Mucosa of descending colon (tissue), 3 donors: Measurements from ENCODE around the gene ENTPD6. TPM values are rescaled to one million over a fixed set of nuclear protein-coding genes. Genes with fewer than 3 reads are reported as not detected.

Experiments
- ATAC-seq: fragments of 200-7000 bp; cut with Tn5 transposase; one replicate; pipeline ENCODE4 v1.9.1; 2020; ENCODE audit warnings: mild to moderate bottlenecking, moderate library complexity
- DNase-seq, 3 donors: peaks; one replicate each; pipeline ENCODE4 v3.0.0-alpha.2; 2020
- H3K36me3 ChIP-seq: fragments of 200-600 bp; one replicate; pipeline ENCODE4 v1.8.0; 2021; ENCODE audit warnings: low read depth, mild to moderate bottlenecking
- H3K4me1 ChIP-seq: fragments of 200-600 bp; one replicate; pipeline ENCODE4 v1.8.0; 2021; ENCODE audit warnings: low read depth, mild to moderate bottlenecking
- H3K4me3 ChIP-seq: fragments of 200-600 bp; one replicate; pipeline ENCODE4 v1.8.0; 2021; ENCODE audit warnings: mild to moderate bottlenecking
- H3K9me3 ChIP-seq: fragments of 200-600 bp; one replicate; pipeline ENCODE4 v1.8.0; 2021; ENCODE audit warnings: mild to moderate bottlenecking
- intact Hi-C, 2 donors: fragments of 100-400 bp; cut with DNase I in 1 of 2; cut with micrococcal nuclease in 1 of 2; formaldehyde crosslinking; loops; one replicate each; pipeline versions ENCODE4 v1.11.0 to v1.11.1; 2022; cut with DNase I, micrococcal nuclease
- total RNA-seq, 3 donors: library from RNA; stranded (reverse); fragmentation: NEBNext Ultra II Directional in 2 of 3; extraction: Animal tissue kit (Norgen Biotek cat#: 25700) in 2 of 3; gene quantifications; one replicate each; pipeline versions ENCODE4 v1.2.1 to v1.2.4, GENCODE V29; 2021 to 2023
- TF ChIP-seq, protein P1 (sequence below): fragments of 200-600 bp; IDR thresholded peaks from one replicate; pipeline ENCODE4 v1.8.0; 2022; ENCODE audit warnings: antibody characterized with exemption, mild to moderate bottlenecking
- donor health status: DM: no; HTN: no; CAD: no; lungs with moderate emphysema.
- donor health status: DM: no; HTN: no; CAD: no.
- donor health status: DM: no; HTN: yes; CAD: no.

The ENTPD6 gene
- total RNA-seq, 3 donors from 2014 or later: 114 to 191 (median 140) TPM

DNA sequence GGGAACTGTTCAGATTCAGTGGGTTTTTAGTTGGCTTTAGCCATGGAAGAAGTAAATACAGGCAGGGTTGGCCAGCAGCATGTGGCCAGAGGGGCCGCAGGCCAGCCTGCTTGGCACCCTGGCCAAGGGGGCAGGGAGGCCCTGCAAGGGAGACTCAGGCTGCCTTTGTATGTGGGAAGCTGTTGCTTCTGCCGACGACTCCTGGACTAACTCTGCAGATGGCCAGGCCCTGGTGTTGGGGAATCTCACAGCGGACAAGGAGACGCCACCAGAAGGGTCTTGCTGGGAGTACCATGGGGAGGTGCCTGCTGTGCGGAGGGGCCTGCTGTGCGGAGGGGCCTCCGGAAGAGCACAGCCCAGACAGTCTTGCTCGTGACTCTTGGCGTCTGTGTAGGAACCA, 77.5 kb downstream of the ENTPD6 start:
- DNase-seq (no peak), ATAC-seq (no peak)
- H3K4me1 ChIP-seq: no peaks in the 10 kb centered on the region
- TF ChIP-seq, protein P1, sequence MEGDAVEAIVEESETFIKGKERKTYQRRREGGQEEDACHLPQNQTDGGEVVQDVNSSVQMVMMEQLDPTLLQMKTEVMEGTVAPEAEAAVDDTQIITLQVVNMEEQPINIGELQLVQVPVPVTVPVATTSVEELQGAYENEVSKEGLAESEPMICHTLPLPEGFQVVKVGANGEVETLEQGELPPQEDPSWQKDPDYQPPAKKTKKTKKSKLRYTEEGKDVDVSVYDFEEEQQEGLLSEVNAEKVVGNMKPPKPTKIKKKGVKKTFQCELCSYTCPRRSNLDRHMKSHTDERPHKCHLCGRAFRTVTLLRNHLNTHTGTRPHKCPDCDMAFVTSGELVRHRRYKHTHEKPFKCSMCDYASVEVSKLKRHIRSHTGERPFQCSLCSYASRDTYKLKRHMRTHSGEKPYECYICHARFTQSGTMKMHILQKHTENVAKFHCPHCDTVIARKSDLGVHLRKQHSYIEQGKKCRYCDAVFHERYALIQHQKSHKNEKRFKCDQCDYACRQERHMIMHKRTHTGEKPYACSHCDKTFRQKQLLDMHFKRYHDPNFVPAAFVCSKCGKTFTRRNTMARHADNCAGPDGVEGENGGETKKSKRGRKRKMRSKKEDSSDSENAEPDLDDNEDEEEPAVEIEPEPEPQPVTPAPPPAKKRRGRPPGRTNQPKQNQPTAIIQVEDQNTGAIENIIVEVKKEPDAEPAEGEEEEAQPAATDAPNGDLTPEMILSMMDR: no peak
- no peaks in the 10 kb centered on the region for H3K9me3 ChIP-seq
- peaks cover 26% of the 10 kb centered on the region for H3K36me3 ChIP-seq
- no peak overlapping the region for H3K4me3 ChIP-seq
- intact Hi-C loops: no loop called here

DNA sequence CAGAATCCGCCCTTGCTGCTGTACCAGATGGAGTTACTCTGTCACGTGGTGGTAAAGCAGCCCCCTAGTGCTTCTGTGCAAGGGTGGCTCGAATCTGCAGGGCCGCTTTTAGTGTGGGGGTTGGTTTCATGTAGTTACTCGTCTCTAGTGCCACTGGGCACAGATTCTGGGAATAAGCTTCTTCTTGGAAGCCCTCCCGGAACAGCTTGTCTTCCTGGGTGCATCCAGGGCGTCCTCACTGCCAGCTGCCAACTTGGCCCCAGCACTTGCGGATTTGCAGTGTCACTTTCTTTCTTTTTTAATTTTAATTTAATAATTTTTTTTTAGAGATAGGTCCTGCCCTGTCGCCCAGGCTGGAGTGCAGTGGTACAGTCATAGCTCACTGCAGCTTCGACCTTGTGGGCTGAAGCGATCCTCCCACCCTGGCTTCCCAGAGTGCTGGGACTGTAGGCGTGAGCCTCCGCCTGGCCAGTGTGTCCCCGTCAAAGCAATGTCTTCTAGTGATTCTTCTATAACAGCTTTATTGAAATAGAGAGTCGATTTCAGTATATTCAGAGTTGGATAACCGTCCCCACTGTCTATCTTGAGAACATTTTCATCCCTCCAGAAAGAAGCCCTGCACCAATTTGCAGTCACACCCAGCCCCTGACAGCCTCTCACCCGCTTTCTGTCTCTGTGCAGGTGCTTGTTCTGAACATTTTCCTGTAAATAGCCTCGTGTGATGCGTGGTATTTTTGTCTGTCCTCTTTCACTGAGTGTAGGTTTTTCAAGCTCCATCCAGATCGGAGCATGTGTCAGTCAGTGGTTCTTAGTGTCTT, 78.2 kb downstream of the ENTPD6 start:
- TF ChIP-seq, protein P1: no peak
- ATAC-seq (no peak), DNase-seq (no peak)
- Histone ChIP-seq H3K9me3 (no peaks in the 10 kb centered on the region), H3K4me3 (no peak overlapping the region), H3K4me1 (no peaks in the 10 kb centered on the region), H3K36me3 (peaks cover 26% of the 10 kb centered on the region)
- intact Hi-C loops: no loop called here

DNA sequence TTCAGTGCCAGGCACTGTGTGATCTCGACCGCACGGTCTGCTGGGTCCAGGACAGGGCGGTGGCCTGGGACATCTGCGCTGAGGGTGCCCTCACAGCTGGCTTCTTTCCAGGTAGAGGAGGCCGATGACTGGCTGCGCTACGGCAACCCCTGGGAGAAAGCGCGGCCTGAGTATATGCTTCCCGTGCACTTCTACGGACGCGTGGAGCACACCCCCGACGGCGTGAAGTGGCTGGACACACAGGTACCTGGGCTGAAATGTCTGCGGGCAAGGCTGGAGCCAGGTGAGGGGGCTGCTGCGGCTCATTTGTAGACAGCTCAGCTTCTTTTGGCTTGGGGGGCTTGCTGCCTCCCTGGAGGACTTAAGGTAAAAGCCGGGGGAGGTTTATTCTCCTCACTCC, 79.0 kb downstream of the ENTPD6 start:
- ATAC-seq (no peak), DNase-seq (peak in 2 of 3 donors; percentile 20 to 38)
- Histone ChIP-seq H3K4me1 (no peaks in the 10 kb centered on the region), H3K4me3 (no peak overlapping the region), H3K36me3 (peaks cover 26% of the 10 kb centered on the region), H3K9me3 (no peaks in the 10 kb centered on the region)
- TF ChIP-seq, protein P1: no peak
- intact Hi-C loops: no loop called here

DNA sequence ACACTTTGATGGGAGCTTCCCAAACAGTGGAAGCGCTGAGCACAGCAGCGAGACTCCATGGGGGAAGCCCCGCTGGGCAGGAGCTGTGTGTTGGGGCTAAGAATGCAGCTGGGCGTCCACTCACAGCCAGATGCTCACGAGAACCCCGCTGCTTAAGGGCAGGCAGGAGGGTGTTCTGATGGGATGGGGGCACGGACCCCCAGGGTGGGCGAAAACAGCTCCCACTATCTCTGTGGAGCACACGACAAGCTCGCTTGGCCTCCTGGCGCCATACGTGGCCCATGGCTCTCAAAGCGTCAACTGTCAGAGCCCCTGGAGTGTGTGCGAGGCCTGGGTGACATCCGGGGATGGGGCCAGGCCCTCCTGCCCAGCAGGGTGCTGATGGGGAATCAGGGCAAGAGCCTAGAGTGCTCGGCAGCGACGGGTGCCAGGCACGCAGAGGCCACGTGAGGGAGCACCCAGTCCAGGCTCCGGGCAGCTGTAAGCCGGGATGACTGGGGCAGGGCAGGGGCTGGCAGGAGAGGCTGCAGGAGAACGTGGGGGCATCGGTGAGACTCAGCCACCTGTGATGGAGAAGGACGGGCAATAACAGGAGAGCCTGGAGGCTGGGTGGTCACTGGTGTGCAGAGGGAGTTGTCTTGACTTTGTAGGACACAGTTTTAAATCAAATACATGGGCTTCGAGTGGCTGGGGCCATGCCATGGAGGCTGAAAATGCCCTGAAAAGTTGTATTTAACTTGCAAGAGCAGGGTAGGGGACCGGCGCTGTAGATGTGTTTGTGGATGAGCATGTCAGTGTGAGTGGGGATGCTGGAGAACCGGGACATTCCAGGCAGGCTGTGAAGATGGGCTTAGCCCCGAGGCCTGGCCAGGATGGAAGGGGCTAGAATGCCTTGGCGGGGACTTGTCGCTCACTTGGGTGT, 79.6 kb downstream of the ENTPD6 start:
- TF ChIP-seq, protein P1: no peak
- Histone ChIP-seq H3K9me3 (no peaks in the 10 kb centered on the region), H3K36me3 (peaks cover 26% of the 10 kb centered on the region), H3K4me3 (no peak overlapping the region), H3K4me1 (no peaks in the 10 kb centered on the region)
- ATAC-seq (no peak), DNase-seq (peak in 1 of 3 donors; percentile 45)
- intact Hi-C loops: no loop called here

DNA sequence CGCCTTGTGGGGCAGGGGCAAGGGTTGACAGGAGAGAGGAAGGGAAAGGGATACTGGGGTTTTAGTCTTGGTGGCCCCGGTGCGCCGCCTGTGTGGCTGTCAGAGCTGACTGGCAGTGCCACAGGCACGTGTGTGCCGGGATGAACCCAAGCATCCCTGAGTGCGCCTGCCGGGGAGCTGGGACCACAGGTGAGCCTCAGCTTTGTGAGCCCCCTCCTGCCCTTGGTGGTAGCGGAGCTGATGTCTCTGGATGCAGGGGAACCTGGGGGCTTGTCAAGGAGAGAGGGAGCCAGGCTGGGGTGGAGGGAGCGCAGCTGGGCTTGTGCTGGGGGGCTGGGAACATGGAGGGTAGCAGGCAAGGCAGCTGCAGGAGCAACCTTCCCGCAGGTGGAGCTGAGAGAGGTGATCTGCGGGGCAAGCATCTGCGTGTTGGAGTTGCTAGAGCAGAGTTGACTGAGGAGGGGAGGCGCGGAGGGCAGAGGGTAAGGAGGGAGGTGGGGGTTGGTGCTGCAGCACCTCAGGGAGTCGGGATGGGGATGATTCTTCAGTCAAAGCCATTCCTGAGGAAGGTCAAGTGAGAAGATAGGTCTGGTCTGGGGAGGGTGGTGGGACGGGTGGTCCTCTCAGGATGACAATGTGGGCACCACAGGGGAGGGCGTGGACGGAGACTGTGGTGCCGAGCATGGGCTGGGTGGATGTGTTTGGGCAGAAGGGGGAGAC, 80.5 kb downstream of the ENTPD6 start:
- peaks cover 26% of the 10 kb centered on the region for H3K36me3 ChIP-seq
- no peak for ATAC-seq
- H3K9me3 ChIP-seq: no peaks in the 10 kb centered on the region
- no peak overlapping the region for H3K4me3 ChIP-seq
- TF ChIP-seq, protein P1: no peak
- intact Hi-C loops: no loop called here
- H3K4me1 ChIP-seq: no peaks in the 10 kb centered on the region
- peak in 2 of 3 donors; percentile 20 to 42 for DNase-seq
